GM19043 (cell line): ENCODE results near the gene DRAM2.

Source experiments
- ATAC-seq: cut with Tn5 transposase; IDR thresholded peaks from one replicate; pipeline ENCODE4 v1.9.1; 2021; ENCODE audit warnings: low read depth; ENCODE audit not compliant: unreplicated experiment

The DRAM2 gene

DNA sequence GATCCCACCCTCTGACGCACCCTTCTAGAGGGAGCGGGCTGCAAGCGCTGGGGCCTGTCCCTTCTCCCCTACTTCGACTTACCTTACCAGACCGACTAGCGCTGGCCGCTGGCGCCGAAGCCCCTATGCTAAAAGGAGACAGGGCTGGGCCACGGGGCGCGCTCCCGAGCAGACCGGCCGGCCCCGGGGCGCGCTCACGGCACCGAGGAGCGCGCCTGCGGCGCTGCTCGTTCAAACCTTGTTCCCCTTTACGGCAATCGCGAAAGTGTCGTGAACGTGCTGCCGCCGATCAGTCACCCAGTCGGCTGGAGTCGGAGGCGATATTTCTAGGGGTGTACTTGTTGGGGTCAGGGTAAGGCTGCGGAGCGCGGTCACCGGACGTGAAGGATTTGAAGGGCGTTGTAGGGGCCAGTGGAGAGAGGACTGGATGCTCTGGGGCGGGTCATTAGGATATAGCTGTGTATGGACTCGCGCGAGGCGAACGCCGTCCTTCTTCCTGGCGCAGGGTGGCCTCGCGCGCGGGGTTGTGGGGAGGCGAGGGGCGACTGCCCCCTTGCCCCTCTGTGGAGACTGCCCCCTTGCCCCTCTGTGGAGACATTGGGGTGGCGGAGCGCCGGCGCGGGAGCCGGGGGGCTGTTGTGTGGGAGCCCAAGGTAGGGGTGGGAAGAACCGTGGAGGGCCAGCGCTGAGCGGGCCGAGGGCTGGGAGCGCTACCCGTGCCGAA lies at the start of gene DRAM2, which contains the start of gene CEPT1:
Gene DRAM2, minus strand, starts transcription at position 138 of the 724 bp plus-strand sequence. CDS start 8,539 bp downstream, outside the sequence.
Gene CEPT1, plus strand, starts transcription at position 268 of the 724 bp plus-strand sequence. CDS start 7,492 bp downstream, outside the sequence.
- ATAC-seq: peak; percentile 57

- no peak for ATAC-seq
These were observed 44.8 kb upstream of the DRAM2 start for GRCh38 chr1:111184663-111185062.

DNA sequence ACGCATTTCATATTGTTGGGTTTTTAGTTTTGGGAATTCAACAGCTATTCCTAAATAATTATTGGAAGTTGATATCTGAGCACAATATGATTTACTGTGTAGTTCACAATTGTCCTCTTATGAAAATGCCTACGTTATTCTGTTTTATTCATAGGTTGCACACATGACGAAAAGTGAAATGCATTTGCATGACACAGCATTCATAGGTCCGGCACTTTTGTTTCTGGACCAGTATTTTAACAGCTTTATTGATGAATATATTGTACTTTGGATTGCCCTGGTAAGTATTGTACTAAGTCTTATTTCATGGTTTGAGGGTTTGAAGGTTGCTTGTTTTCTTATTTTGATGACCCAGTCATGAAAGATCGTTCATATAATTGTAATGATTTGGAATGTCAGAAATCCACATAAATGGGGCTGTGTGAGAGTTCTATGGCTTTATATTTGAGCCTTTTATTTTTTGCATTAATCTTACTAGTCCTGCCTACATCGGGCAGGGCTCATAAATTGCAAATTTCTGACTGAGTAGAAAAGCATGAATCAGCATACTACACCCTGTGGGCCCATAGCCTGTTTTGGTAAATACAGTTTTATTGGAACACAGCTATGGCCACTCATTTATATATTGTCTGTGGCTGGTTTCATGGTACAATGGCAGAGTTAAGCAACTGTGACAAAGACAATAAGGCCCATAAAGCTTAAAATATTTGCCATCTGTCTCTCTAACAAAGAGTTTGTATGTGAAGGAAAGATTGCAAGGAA lies 43.6 kb upstream of the DRAM2 start:
- no peak for ATAC-seq

GRCh38 chr1:111182052-111182451 lies 42.2 kb upstream of the DRAM2 start:
- no peak for ATAC-seq

GRCh38 chr1:111179968-111180533 lies 40.2 kb upstream of the DRAM2 start:
- ATAC-seq: no peak

GRCh38 chr1:111176678-111177077 lies 36.8 kb upstream of the DRAM2 start:
- ATAC-seq: peak; percentile 66

DNA sequence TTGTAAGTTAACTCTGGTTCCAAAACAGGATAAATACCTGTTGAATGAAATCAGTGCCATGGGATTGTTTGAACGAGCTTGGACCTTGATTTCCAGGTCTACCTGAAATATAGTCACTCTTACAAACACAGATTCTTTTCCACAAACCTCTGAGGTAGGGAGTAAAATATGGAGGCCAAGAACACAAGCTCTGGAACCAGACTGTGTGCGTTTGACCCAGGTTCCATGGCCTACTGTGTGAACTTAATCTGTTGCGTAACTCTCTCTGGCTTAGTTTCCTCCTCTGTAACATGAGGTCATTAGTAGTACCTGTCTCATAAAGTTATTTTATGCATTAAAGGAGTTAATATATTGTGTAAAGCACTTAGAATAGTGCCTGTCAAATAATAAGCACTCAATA lies 35.5 kb upstream of the DRAM2 start:
- ATAC-seq: no peak

DNA sequence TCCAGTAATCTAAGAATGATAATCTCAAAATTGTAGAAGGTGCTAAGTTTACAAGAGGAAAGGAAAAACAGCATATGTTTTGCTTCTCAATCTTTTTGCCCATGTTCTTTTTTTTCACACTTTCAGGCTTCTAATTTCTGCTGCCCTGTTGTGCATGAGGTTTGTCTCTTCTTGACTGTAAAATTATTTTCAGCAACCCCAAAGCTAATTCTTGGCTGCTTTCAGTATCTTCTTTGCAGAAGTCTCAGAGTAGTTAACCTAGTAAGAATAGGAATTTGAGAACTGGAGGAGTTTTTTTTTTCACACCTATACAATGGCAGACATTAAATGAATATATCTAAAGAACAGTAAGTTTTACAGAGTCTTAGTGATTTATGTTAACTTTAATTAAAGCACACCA lies 34.2 kb upstream of the DRAM2 start:
- ATAC-seq: no peak

DNA sequence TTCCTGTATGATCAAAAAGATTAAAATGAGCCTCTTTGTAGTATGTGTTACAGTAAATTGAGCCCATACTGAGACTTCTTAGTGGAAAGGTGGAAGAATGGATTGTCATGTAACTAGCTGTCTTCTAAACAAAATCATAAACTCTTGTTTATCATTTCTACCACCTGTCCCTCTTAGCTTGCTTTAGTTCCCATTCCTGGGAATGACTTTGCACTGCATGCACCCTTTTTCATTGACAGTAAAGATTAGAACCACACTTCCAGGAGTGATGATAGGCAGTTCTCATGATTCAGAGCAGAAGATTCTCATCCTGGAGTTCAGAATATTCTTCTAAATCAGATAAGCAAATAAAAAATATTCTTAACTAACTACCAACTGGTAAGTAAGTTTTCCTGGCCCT lies 32.6 kb upstream of the DRAM2 start:
- no peak for ATAC-seq

- ATAC-seq: no peak
These were observed 24.3 kb upstream of the DRAM2 start for GRCh38 chr1:111164151-111164550.

DNA sequence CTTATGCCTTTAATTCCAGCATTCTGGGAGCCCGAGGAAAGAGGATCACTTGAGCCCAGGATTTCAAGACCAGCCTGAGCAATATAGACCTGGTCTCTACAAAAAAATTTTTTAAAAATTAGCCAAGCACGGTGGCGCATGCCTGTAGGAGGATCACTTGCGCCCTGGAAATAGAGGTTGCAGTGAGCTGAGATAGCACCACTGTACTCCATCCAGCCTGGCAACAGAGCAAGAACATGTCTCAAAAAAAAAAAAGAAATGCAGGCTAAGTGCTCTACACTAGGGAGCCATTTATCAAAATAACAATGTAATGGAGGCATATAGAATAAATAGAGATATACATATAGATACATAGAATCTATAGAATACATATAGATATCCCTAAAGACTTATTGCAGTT lies 23.5 kb upstream of the DRAM2 start:
- ATAC-seq: no peak

GRCh38 chr1:111162488-111162880 lies 22.6 kb upstream of the DRAM2 start:
- ATAC-seq: no peak

- ATAC-seq: no peak
These were observed 22.1 kb upstream of the DRAM2 start for GRCh38 chr1:111161843-111162487.

DNA sequence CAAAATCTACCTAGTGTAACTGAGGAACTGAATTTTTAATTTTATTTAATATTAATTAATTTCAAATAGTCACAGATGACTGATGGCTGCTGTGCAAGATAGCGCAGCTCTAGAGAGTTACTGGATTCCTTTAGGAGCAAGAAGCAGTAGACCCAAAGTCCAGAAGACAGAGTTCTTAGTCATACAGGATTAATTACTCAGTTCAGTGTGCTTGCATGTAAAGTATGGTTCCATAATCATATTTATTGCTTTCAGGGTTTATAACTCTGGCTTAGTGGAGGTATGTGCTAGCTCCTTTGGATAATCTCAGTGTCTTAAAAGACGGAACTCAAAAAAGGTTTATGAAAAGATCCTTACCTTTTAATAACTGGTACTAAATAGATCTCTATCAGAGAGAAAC lies 17.5 kb upstream of the DRAM2 start:
- ATAC-seq: no peak

- ATAC-seq: no peak
These were observed 14.4 kb upstream of the DRAM2 start for GRCh38 chr1:111154021-111154999.

DNA sequence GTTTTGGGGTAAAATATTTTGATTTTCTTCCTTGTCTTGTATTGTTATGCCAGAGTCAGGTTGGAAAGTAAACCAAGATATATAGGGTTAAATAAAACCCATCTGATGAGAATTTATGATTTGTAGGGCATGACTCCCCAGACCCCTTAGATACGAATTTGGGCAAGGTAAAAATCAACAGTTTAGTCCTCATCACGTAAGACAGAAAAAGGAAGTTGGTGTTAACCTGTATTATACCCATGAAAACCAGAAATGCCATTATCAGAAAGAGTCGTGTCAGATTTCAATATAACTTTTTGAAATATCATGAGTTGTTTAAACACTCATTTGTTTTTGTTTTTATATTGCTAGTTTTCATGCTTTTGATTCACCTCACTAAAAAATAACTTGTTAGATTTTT lies 11.9 kb upstream of the DRAM2 start:
- no peak for ATAC-seq

DNA sequence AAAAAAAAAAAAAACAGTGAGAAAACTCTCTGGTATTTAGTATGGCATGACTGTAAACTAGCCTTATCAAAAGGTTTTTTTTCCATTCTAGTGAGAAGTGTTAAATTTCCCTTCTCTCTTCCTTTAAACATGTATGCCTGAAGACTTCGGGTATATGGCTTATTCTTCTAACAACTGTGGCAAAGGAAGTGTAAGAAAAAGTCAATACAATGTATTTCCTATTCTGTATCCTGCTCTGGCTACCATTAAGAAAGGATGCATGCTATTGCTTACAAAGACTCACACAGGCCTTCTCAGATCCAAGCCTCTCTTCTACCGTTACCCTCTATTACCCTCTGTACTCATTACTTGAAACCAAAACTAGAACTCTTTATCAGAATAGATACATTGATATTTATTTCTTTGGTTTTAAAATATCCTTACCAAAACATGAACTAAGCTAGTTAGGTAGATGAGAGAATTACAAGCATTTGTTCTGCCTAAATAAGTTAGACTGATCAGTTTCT lies 8.5 kb upstream of the DRAM2 start:
- peak; percentile 58 for ATAC-seq

- no peak for ATAC-seq
These were observed 8.1 kb upstream of the DRAM2 start for GRCh38 chr1:111147948-111148347.

- ATAC-seq: no peak
These were observed 6.3 kb upstream of the DRAM2 start for GRCh38 chr1:111145963-111146768.
